Uterus (tissue), 4 donors: ENCODE results near the gene COA5. TPM values are rescaled to one million over a fixed set of nuclear protein-coding genes. Genes with fewer than 3 reads are reported as not detected.

Experiments used
- DNase-seq, 2 donors: peaks; one replicate each; pipeline ENCODE4 v3.0.0-alpha.2; 2019 to 2020
- H3K27ac ChIP-seq, 2 donors: fragments of 200-600 bp; sonication (generic); 1 replicate in 1 of 2; 2 replicates in 1 of 2; pipeline ENCODE4 v1.5.1; 2016 to 2018
- H3K27me3 ChIP-seq, 2 donors: fragments of 200-600 bp; sonication (generic); one replicate each; pipeline ENCODE4 v1.5.1; 2018 to 2019; ENCODE audit warnings: control low read depth in 1 of 2
- H3K36me3 ChIP-seq, 2 donors: fragments of 200-600 bp; sonication (generic); one replicate each; pipeline ENCODE4 v1.5.1; 2019; ENCODE audit warnings: control low read depth in 1 of 2
- H3K4me1 ChIP-seq, 2 donors: fragments of 200-600 bp; sonication (generic); one replicate each; pipeline ENCODE4 v1.5.1; 2018 to 2019; ENCODE audit warnings: control low read depth in 1 of 2
- H3K4me3 ChIP-seq, 2 donors: fragments of 200-600 bp; sonication (generic); 1 replicate in 1 of 2; 2 replicates in 1 of 2; pipeline ENCODE4 v1.5.1; 2018 to 2019; ENCODE audit warnings: mild to moderate bottlenecking in 1 of 2
- H3K9me3 ChIP-seq, 2 donors: fragments of 200-600 bp; sonication (generic); one replicate each; pipeline ENCODE4 v1.5.1; 2019; ENCODE audit warnings: control low read depth in 1 of 2
- CTCF ChIP-seq, 4 experiments: fragments of 200-600 bp in 2 of 4; fragments of 450-650 bp in 2 of 4; sonication (generic) in 2 of 4; IDR thresholded peaks; one replicate each; pipeline ENCODE4 v1.5.1; 2016 to 2019; ENCODE audit warnings: antibody characterized with exemption in 4 of 4, mild to moderate bottlenecking in 2 of 4, moderate library complexity in 1 of 4
- POLR2A ChIP-seq, 2 donors: fragments of 450-650 bp; IDR thresholded peaks; one replicate each; pipeline ENCODE4 v1.6.1; 2016; ENCODE audit warnings: antibody characterized with exemption in 2 of 2, mild to moderate bottlenecking in 1 of 2, moderate library complexity in 1 of 2
- intact Hi-C: fragments of 100-400 bp; cut with DNase I; formaldehyde crosslinking; loops from one replicate; pipeline ENCODE4 v1.15.1; 2023; ENCODE audit warnings: low total_unique reads
- total RNA-seq, 4 donors: library from RNA; depleted of rRNA in 3 of 4; stranded (reverse); fragments of >200 nt in 3 of 4; gene quantifications; one replicate each; pipeline versions ENCODE4 v1.1.0 to v1.2.4, GENCODE V29; 2014 to 2023
- donor health status: DM: yes; HTN: yes; CAD: no.

Gene COA5, protein sequence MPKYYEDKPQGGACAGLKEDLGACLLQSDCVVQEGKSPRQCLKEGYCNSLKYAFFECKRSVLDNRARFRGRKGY
- 10 to 100 TPM in 3 of 4 donors, 1 to 10 TPM in 1; 9.5 to 76.5 (median 34.4) TPM for total RNA-seq

GRCh38 chr2:98608116-98608961 is at the start of gene COA5, which contains the start of gene UNC50:
COA5 (minus strand) TSS chr2:98608512; CDS start chr2:98608405, 107 bp downstream.
UNC50 (plus strand) TSS chr2:98608589; CDS start chr2:98609760, 1,171 bp downstream.
- H3K4me3 ChIP-seq, result peak within 1 kb of the TSS; percentile 78 to 98
- peak within 1 kb of the TSS; percentile 92 to 93 for H3K27ac ChIP-seq
- H3K27me3 ChIP-seq, result no peaks in the 10 kb centered on the region
- TF ChIP-seq POLR2A (IDR thresholded peaks at IDR 0.05) (peak in 1 of 2 donors; percentile 83), CTCF (IDR thresholded peaks at IDR 0.05) (peak in 3 of 4 experiments; percentile 13 to 23 (median 14))
- peak; percentile 81 to 88 for DNase-seq
- no peaks in the 10 kb centered on the region for H3K9me3 ChIP-seq
- H3K4me1 ChIP-seq, result peaks cover 5 to 24% of the 10 kb centered on the region in 2 donors
- intact Hi-C loops, result no loop called here
- H3K36me3 ChIP-seq, result no peaks in the 10 kb centered on the region

DNA sequence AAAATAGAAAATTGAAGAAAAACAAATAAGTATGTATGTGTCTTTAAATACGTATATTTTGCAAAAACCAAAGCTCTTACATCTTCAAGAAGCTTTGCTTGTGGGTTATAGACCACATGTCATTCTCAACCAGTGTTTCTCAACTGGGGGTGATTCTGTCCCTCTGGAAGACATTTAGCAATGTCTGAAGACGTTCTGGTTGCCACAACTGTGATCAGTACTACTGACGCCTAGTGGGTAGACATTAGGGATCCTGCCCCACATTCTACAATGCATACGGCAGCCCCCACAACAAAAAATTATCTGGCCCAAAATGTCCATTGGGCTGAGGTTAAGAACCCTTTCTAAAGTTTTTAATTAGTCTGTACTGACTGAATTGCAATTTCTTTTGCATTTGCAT is 48.5 kb upstream of the COA5 start:
- TF ChIP-seq POLR2A (IDR thresholded peaks at IDR 0.05), result no peak
- no peak for TF ChIP-seq CTCF (IDR thresholded peaks at IDR 0.05)
- intact Hi-C loops, result no loop called here
- Histone ChIP-seq H3K27me3 (no peaks in the 10 kb centered on the region), H3K27ac (no peak overlapping the region), H3K36me3 (no peaks in the 10 kb centered on the region), H3K4me1 (no peaks in the 10 kb centered on the region), H3K9me3 (no peaks in the 10 kb centered on the region), H3K4me3 (no peak overlapping the region)
- no peak for DNase-seq

GRCh38 chr2:98654699-98655495 is 46.6 kb upstream of the COA5 start:
- Histone ChIP-seq H3K4me1 (no peaks in the 10 kb centered on the region), H3K27ac (no peak overlapping the region), H3K9me3 (no peaks in the 10 kb centered on the region), H3K36me3 (no peaks in the 10 kb centered on the region), H3K4me3 (no peak overlapping the region), H3K27me3 (no peaks in the 10 kb centered on the region)
- no peak for DNase-seq
- intact Hi-C loops, result no loop called here
- TF ChIP-seq CTCF (IDR thresholded peaks at IDR 0.05) (no peak), POLR2A (IDR thresholded peaks at IDR 0.05) (no peak)

DNA sequence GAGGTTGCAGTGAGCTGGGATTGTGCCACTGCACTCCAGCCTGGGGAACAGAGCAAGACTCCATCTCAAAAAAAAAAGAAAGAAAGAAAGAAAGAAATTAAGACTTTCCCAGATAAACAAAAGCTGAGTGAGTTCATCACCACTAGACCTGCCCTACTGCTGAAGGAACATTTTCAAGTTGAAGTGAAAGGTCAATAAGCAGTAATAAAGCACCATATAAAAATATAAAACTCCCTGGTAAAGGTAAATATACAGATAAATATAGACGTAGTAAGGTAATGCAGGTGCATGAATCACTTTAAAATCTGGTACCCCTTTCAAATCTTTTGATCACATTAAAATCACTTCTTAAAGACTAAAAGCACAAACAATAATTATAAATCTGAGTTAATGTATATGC is 42.7 kb upstream of the COA5 start:
- no peaks in the 10 kb centered on the region for H3K9me3 ChIP-seq
- no peaks in the 10 kb centered on the region for H3K36me3 ChIP-seq
- no peak overlapping the region for H3K4me3 ChIP-seq
- H3K27ac ChIP-seq, result no peak overlapping the region
- DNase-seq, result no peak
- H3K4me1 ChIP-seq, result no peaks in the 10 kb centered on the region
- TF ChIP-seq POLR2A (IDR thresholded peaks at IDR 0.05), result no peak
- TF ChIP-seq CTCF (IDR thresholded peaks at IDR 0.05), result no peak
- intact Hi-C loops, result no loop called here
- no peaks in the 10 kb centered on the region for H3K27me3 ChIP-seq
